NCI-H146 treated with DMSO at 0.1 percent for 48 hours (cell line): ENCODE data around the gene ZNF540.
A peak's percentile ranks its signal among the peaks of the same experiment; 100 is the strongest.
"Not testable (repeated sequence)": the region's sequence is repeated elsewhere in the genome, so short reads cannot be mapped to it uniquely, and the experiment has no call there.

Experiments
- DNase-seq: peaks from one replicate; lab custom pipeline; 2025; ENCODE audit not compliant: unreplicated experiment; lab: John Stamatoyannopoulos, UW

Gene ZNF540

DNA sequence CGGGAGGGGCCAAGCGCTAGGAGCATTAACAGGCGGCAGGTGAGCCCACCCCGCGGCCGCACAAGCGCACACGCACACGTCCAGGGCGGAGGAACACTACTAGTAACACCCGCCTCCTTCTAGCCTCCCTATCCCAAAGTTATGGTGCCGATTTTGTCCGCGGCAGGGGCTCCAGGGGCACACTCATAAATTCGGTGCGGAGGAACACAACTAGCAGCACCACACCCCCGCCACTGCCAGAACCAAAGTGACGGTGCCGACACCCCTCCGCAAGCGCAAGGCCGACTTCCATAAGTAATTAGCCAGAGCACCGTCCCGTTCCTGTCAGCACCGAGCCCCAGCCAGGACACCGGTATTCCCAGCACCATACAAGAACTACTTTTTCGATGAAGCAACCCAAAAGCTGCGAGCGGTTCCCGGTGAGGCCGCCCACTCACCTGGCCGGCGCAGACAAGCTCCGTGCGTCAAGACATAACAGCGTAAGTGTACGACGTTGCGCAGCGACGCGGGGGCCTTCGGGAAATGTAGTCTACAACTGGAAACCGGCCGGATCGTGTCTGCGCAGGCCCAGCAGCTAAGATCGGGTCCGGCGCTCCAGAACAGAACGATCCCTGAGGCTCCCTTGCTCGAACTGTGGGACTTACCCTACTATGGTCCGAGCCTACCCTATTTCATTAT lies at the start of gene ZNF540, which contains the start of gene ZNF571:
TSS of gene ZNF540 (plus strand) at position 573 of the 678 bp plus-strand sequence. CDS start 3,572 bp downstream, outside the sequence.
TSS of gene ZNF571 (minus strand) at position 489 of the 678 bp plus-strand sequence. CDS start 8,116 bp downstream, outside the sequence.
- peak; percentile 92 for DNase-seq

DNA sequence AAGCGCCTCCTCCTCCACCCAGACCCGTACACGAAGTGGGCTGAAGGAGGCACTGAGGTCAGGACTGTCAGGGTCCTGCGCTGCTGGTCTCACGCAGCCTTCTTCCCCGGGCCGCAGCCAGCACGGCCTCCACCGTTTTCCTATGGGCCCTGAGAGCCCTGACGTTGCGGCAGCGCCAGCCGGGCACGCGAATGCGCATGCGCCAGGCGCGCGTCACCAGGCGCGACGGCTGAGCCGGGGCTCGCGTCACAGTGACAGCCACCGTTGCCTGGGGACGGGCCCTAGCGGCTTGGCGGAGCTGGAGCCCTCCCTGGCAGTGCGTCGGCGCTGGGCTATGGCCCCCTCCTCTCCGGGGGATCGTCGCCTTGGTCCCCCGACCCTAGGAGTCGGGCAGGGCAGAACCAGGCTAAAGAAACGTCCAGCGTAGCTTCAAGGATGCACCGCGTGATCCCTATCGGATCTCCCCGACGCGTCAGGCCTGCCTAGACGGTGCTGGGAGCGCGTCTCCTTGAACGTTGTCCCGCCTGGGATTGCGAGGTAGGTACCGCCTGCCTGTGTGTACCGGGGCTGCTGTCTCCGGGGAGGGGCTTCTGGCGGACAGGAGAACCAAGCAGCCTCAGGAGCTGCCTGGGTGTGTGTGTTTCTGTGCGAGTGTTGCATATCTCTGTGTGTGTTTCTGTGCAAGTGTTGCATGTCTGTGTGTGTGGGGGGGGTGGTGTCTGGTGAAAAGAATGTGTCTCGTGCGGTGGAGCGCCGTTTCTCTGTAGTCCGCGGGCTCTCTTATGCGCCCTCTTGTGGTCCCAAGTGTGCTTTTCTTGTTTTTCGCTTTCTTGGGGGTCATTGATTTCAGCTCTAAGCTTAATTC lies 43.3 kb upstream of the ZNF540 start:
- no peak for DNase-seq

DNA sequence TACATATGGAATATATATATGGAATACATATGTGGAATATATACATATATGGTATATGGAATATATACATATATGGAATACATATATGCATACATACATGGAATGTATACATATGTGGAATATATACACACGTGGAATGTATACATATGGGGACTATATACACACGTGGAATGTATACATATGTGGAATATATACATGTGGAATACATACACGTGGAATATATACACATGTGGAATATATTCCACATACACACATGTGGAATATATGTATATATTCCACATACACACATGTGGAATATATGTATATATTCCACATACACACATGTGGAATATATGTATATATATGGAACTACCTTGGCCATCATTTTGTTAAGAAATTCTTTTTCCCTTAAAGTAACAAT lies 31.2 kb upstream of the ZNF540 start:
- no peak for DNase-seq

DNA sequence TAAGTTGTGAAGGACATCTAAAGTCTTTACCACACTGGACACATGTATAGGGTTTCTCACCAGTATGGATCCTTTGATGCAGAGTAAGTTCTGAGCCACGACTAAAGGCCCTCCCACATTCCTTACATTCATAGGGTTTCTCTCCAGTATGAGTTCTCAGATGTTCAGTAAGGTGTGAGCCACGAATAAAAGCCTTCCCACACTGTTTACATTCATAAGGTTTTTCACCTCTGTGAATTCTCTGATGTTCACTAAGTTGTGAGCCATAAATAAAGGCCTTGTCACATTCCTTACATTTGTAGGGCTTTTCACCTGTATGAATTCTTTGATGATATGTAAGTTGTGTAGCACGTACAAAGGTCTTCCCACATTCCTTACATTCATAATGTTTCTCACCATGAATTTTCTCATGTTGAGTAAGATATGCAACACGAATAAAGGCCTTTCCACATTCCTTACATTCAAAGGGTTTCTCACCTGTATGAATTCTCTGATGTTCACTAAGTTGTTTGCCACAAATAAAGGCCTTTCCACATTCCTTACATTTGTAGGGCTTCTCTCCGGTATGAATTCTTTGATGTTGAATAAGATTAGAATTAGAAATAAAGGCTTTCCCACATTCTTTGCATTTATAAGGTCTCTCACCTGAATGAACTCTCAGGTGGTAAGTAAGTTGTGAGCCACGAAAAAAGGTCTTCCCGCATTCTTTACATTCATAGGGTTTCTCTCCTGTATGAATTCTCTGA lies 29.9 kb upstream of the ZNF540 start:
- DNase-seq: no peak

DNA sequence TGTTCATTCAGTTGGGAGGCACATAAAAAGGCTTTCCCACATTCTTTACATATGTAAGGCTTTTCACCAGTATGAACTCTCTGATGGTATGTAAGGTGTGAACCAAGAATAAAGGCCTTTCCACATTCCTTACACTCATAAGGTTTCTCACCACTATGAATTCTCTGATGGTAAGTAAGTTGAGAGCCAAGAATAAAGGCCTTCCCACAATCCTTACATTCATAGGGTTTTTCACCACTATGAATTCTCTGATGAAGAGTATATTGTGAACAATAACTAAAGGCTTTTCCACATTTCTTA lies 29.4 kb upstream of the ZNF540 start:
- DNase-seq: no peak

DNA sequence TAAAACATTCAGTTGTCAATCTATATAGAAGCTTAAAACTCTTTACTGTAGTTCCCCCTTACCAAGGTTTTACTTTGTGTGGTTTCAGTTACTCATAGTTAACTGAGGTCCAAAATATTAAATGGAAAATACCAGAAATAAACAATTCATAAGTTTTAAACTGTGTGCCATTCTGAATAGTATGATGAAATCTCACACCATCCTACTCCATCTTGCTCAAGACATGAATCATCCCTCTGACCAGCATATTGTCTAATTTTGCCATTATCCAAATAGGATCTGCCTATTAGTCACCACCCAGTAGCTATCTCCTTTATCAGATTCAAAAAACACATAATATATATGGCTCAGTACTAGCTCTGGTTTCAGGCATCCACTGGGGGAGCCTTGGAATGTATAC lies 22.5 kb upstream of the ZNF540 start:
- no peak for DNase-seq

DNA sequence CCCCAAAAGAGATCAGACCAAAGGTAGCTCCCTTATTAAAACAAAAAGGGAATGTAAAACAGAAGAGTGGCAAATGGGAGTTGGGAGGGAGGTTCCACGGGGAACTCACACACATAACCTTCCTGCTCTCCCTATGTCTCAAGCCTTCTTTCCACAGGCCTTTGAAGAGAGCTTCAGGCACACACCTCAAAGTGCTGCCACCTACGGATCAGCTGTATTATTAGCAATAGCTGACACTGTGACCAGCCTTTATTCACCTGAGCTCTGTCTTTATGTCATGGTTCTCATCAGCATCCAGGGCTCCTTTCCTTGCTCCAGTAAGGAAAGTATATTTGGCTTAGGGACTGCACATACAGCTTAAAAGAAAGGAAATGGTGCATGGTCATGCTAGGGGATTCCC lies 11.3 kb upstream of the ZNF540 start:
- DNase-seq: no peak

DNA sequence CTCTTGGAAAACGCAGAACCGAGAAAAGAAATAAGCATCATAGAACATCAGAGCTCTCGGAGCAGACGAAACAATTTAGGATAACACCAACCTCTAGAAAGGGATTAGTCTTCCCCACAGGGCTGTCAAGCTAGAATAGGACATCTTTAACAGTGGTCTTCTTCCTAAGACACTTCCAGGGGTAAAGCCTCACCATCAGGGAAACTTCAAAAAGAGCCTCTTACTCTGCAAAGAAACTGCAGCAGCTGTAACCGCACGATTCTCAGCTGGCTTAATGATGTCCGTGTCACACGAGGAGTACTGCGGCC lies 726 bp upstream of the ZNF540 start:
- DNase-seq: peak; percentile 41

DNA sequence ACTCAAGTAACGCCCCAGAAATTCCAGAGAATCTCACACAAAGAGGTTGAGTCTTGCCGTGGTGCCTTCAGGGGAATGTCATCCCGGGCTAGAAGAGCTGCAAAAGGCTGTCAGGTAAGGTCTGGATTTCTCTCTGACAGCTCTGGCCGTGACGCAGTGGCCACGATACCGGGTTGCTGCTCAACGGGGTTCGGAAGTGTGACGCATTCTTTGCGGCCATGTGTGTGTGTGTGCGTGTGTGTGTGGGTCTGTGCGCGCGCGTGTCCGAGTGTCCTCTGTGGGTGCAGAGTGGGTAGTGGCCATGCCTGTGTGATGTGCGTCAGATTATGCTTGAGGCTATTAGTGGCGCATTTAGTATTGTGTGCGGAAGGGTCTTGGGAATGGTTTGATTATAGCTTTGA lies 306 bp downstream of the ZNF540 start:
- DNase-seq: peak; percentile 78

DNA sequence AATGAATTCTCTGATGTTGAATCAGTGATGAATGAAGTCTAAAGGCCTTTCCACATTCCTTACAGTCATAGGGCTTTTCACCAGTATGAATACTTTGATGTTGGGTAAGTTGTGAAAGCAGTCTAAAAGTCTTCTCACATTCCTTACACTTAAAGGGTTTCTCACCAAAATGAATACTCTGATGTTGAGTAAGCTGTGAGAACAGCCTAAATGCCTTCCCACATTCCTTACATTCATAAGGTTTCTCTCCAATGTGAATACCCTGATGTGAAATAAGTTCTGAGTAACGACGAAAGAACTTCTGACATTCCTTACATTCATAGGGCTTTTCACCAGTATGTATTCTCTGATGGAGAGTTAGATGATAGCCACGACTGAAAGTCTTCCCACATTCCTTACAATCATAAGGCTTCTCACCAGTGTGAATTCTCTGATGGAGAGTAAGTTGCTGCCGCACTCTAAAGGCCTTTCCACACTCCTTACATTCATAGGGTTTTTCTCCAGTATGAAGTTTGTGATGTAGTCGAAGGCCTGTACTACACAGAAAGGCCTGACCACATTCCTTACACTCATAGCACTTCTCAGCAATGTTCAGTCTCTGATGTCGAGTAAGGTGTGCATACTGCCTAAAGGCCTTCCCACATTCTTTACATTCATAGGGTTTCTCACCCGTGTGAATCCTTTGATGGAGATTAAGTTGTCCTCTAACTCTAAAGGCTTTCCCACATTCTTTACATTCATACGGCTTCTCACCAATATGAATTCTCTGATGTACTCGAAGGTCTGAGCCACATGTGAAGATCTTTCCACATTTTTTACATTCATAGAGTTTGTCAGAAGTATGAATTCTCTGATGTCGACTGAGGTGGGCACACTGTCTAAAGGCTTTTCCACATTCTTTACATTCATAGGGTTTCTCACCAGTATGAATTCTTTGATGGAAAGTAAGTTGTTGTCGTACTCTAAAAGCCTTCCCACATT lies 40.7 kb downstream of the ZNF540 start:
- no peak for DNase-seq

DNA sequence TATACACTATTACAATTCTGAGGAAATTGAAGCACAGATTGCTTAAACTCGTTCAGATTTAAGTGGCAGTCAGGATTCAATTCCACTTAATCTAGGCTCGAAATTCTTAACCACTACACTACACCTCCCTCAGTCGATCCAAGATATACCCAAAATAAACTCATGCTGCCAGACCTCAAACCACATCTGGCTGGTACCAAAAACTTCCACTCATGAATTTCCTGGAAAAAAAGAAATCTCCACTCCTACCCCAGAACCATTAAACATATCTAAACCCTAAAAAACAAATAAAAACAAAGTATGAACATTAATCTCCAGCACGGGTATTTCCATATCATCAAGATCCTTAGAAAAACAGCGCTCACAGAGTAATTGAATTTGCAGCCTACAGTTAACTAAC lies 59.4 kb downstream of the ZNF540 start:
- peak; percentile 46 for DNase-seq

DNA sequence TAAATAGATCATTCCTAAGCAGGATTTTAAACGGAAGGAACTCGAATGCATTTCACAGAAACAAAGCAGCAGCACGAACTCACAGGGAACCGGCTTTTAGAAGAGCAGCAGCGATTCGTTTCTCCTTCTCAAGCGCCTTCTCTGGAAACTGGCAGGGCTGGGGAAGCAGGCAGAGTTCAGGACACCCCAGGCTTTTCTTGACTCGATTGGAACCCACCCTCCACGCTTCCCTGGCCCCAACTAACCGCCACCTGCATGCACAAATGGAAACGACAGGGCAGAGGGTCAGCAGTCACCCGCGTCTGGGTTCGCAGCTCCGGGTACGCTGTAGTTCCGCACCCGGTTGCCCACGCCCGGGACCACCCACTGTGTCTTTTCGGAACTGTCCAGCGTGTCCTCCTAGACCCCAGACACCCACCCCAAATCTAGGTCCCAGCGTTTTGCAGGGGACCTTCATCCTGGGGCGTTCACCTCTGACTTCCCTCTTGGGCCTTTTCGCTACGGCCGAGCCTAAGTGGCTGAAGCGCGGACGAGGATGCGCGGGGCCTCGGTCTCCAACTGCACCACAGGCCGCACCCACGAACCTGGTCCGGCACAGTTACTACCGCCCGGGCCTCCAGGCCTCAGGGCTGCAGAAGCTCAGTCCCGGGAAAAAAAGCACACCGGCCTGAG lies 60.1 kb downstream of the ZNF540 start:
- DNase-seq: peak; percentile 75

DNA sequence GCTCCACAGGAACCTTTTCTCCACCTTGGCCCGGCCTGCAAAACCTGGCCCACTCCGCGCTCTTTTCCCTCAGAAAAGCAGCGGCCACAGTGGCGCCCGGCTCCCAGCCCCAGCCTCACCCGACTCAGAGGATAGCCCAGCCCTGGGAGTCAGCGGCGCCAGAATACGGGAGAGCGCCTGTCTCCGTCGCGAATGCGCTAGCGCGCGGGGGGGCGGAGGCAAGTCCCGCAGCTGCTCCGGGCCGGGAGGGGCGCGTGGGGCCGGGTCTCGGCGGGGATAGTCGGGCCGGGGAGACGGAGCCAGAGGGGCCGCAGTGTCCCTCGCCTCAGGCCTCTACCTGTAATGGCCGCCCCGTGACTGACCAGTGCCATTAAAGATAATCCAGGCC lies 60.6 kb downstream of the ZNF540 start, which contains the start of gene ZFP30:
TSS of gene ZFP30 (minus strand) at position 165 of the 388 bp plus-strand sequence. CDS start 7,643 bp downstream, outside the sequence.
- peak; percentile 91 for DNase-seq

DNA sequence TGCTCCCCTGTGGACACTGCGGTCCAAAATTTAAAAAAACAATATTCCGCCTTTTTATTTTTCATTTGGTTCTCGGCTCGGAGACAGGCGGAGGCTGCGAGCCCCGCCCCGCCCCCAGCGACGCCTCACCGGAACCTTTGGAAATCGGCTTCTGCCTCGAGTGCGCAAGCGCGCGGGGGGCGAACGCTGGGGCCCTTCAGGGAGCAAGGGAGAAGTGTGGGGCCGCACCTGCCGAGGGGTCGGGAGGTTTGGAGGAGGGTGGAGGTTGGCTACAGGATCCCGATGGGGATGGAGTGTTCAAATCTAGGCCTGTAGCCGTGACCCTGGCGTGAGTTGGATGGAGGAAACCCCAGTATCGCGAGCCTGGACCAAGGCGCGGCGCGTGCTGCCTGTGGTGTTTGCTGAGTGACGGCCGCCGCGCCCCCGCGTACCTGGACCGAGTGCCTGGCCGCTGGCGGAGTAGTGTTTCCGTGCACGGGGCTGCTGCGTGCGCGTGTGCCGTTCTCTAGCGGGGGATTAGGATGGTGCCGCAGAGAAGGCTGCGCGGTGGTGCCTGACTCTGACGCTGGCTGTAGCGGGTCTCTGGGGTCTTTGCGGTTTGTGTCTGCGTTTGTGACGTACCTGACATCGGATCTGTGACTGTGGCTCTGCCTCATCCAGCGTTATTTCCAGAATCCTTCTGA lies 61.2 kb downstream of the ZNF540 start:
- DNase-seq: peak; percentile 91

DNA sequence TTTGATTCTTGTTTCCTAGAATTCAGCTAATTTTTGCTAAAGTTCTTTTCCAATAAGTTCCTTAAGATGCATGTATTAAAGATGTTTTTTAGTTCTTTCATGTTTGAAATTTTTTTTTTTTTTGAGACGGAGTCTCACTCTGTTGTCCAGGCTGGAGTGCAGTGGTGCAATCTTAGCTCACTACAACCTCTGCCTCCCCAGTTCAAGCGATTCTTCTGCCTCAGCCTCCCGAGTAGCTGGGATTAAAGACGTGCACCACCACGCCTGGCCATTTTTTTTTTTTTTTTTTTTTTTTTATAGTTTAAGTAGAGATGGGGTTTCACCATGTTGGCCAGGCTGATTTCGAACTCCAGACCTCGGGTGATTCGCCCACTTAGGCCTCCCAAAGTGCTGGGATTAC lies 62.5 kb downstream of the ZNF540 start:
- not testable (repeated sequence) for DNase-seq
